Bronchial epithelial cell (primary cell): ENCODE measurements around the gene DIRAS1. TPM values are rescaled to one million over a fixed set of nuclear protein-coding genes. Genes with fewer than 3 reads are reported as not detected.

Source experiments
- DNase-seq: peaks from one replicate; pipeline ENCODE4 v3.0.0-alpha.2; 2010; ENCODE audit warnings: low read depth
- FAIRE-seq: peaks from 2 replicates; lab custom pipeline; 2011; peaks lifted over from hg19 to GRCh38; lab: Jason Lieb, UNC
- H3K27me3 ChIP-seq: 2 replicates; pipeline ENCODE4 v1.5.1; 2011; ENCODE audit warnings: low read length; ENCODE audit not compliant: control insufficient read depth, insufficient read depth
- H3K36me3 ChIP-seq: 2 replicates; pipeline ENCODE4 v1.5.1; 2011; ENCODE audit warnings: low read length; ENCODE audit not compliant: control insufficient read depth, insufficient read depth
- H3K4me3 ChIP-seq: 2 replicates; pipeline ENCODE4 v1.5.1; 2011; ENCODE audit warnings: mild to moderate bottlenecking, low read depth, low read length, control low read depth
- total RNA-seq: library from RNA; depleted of rRNA; stranded (reverse); fragments of >200 nt; gene quantifications from 2 replicates; pipeline ENCODE4 v1.2.1, GENCODE V29; 2014
- TF ChIP-seq, protein P1 (sequence below): IDR thresholded peaks from 2 replicates; pipeline ENCODE4 v1.5.1; 2011; ENCODE audit warnings: mild to moderate bottlenecking, moderate library complexity, low read length, control low read depth, inconsistent platforms; ENCODE audit not compliant: insufficient read depth, severe bottlenecking

DIRAS1 gene
- total RNA-seq, 1 donor from 2014 or later = under 0.01 TPM

DNA sequence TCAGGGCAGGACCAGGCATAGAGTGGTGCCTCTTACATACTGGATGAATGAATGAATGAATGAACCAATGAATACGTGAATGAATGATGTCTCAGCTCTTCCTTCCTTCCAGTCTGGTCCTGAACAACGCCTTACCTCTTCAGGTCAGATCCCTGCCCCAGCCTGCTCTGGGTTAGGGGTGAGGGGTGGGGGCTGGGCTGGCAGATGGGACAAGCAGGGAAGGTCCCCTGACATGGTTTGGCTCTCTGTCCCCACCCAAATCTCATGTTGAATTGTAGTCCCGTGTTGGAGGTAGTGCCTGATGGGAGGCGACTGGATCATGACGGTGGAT lies 9.3 kb downstream of the DIRAS1 start:
- Histone ChIP-seq H3K4me3 (no peak overlapping the region), H3K27me3 (no peaks in the 10 kb centered on the region), H3K36me3 (no peaks in the 10 kb centered on the region)
- FAIRE-seq (no peak), DNase-seq (no peak)
- TF ChIP-seq, protein P1, sequence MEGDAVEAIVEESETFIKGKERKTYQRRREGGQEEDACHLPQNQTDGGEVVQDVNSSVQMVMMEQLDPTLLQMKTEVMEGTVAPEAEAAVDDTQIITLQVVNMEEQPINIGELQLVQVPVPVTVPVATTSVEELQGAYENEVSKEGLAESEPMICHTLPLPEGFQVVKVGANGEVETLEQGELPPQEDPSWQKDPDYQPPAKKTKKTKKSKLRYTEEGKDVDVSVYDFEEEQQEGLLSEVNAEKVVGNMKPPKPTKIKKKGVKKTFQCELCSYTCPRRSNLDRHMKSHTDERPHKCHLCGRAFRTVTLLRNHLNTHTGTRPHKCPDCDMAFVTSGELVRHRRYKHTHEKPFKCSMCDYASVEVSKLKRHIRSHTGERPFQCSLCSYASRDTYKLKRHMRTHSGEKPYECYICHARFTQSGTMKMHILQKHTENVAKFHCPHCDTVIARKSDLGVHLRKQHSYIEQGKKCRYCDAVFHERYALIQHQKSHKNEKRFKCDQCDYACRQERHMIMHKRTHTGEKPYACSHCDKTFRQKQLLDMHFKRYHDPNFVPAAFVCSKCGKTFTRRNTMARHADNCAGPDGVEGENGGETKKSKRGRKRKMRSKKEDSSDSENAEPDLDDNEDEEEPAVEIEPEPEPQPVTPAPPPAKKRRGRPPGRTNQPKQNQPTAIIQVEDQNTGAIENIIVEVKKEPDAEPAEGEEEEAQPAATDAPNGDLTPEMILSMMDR = no peak

DNA sequence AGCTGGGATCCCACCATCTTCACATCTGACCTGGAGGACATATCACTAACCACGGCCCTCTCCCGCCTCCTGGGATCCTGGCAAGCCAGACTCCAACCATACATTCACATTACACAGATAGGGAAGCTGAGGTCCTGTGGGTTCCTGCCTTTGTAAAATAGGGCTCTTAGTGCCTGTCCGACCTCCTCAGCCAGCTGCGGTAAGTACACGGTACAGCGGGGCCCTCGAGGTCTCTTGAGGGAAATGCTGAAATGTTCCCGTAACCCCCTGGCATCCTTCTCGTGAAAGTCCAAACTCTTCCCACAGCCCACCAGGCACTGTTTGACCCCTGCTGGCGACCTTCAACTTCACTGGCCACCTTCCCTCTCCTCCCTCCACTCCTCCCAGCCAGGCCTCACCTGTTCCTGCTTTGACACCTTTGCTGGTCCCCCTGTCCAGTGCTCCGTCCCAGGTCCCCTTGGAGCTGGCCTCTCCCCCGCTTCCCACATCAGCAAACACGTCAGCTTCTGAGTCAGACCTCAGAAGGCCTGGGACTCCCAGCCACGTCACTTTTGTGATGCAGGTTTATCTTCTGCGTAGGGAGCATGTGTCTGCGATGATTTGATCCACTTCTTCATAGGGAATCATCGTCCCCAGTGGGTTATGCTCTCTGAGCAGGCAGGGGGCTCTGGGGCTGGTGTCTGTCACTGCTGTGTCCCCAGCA lies 9.8 kb downstream of the DIRAS1 start:
- no peaks in the 10 kb centered on the region for H3K36me3 ChIP-seq
- no peaks in the 10 kb centered on the region for H3K27me3 ChIP-seq
- no peak for FAIRE-seq
- TF ChIP-seq, protein P1 = no peak
- peak; percentile 12 for DNase-seq
- no peak overlapping the region for H3K4me3 ChIP-seq

DNA sequence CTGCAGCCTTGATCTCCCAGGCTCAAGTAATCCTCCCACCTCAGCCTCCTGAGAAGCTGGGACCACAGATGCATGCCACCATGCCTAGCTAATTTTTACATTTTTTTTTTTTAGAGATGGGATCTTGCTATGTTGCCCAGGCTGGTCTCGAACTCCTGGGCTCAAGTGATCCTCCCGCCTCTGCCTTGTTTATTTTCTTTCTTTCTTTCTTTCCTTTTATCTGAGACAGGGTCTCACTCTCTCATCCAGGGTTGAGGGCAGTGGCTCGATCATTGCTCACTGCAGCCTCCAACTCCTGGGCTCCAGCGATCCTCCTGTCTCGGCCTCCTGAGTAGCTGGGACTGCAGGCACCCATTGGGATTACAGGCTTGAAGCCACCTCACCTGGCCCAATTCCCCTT lies 14.9 kb downstream of the DIRAS1 start:
- TF ChIP-seq, protein P1 = no peak
- no peak for FAIRE-seq

GRCh38 chr19:2703691-2704216 lies 17.4 kb downstream of the DIRAS1 start:
- FAIRE-seq (no peak), DNase-seq (no peak)
- H3K36me3 ChIP-seq = no peaks in the 10 kb centered on the region
- no peak overlapping the region for H3K4me3 ChIP-seq
- peaks cover 8% of the 10 kb centered on the region for H3K27me3 ChIP-seq
- TF ChIP-seq, protein P1 = no peak

More for the DNA sequence above, 14.9 kb downstream of the DIRAS1 start:
- Histone ChIP-seq H3K27me3 (peaks cover 8% of the 10 kb centered on the region), H3K36me3 (no peaks in the 10 kb centered on the region), H3K4me3 (no peak overlapping the region)
- no peak for DNase-seq

DNA sequence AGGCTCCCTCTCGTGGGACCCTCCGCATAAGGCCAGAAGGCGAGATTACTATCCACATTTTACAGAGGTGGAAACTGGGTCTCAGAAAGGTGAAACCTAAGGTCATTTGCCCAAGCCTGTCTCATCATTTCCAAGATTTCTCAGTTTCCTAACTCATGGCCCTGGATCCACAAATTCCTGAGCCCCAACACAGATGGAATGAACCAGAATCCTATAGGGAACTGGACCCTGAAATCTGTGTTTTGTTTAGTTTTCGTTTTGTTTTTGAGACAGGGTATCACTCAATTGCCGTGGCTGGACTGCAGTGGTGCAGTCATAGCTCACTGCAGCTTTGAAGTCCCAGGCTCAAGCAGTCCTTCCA lies 18.1 kb downstream of the DIRAS1 start:
- no peak for FAIRE-seq
- DNase-seq = no peak
- H3K4me3 ChIP-seq = no peak overlapping the region
- peaks cover 8% of the 10 kb centered on the region for H3K27me3 ChIP-seq
- H3K36me3 ChIP-seq = no peaks in the 10 kb centered on the region
- TF ChIP-seq, protein P1 = no peak
